IPS-18c (cell line): ENCODE measurements around the gene RAB27A.

Experiments used
- H3K4me3 ChIP-seq: 2 replicates; pipeline ENCODE4 v1.7.0; 2013; ENCODE audit warnings: low read depth, mild to moderate bottlenecking, low read length, moderate library complexity; ENCODE audit not compliant: insufficient read depth
- H3K9me3 ChIP-seq: one replicate; pipeline ENCODE4 v1.6.1; 2013; ENCODE audit warnings: mild to moderate bottlenecking, low read length, moderate library complexity; ENCODE audit not compliant: control insufficient read depth, insufficient read depth

The RAB27A gene

GRCh38 chr15:55204464-55204863 lies 85.1 kb downstream of the RAB27A start:
- H3K4me3 ChIP-seq = no peak overlapping the region
- no peaks in the 10 kb centered on the region for H3K9me3 ChIP-seq

- Histone ChIP-seq H3K9me3 (no peaks in the 10 kb centered on the region), H3K4me3 (no peak overlapping the region)
Observed at GRCh38 chr15:55202206-55202605, 87.4 kb downstream of the RAB27A start.

DNA sequence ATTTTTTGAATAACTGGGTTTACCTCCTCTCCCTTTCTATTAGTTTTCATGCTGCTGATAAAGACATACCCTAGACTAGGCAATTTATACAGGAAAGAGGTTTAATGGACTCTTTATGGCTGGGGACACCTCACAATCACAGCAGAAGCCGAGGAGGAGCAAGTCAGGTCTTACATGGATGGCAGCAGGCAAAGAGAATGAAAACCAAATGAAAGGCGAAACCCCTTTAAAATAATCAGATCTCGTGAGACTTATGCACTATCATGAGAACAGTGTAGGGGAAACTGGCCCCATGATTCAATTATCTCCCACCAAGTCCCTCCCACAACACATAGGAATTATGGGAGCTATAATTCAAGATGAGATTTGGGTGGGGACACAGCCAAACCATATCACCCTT lies 90.9 kb downstream of the RAB27A start:
- Histone ChIP-seq H3K9me3 (peaks cover 4% of the 10 kb centered on the region), H3K4me3 (no peak overlapping the region)

DNA sequence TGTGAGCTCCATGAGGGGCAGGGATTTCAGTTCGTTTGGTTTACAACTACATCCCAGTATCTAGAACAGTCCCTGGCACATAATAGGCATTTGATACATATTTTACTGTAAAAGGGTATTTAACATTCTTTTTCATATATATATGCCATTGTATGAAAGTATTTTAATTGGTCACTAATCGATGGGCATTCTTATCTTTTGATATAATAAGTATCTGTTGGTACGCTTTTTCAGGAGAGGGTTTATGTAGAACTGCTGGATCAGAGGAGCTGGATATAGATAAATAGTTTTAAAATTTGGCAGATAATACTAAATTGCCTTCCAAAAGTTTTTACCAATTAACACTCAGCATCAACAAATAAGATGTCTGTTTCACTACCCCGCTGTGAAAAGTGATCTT lies 91.9 kb downstream of the RAB27A start:
- H3K4me3 ChIP-seq = peak overlapping the region; percentile 64
- peaks cover 4% of the 10 kb centered on the region for H3K9me3 ChIP-seq

DNA sequence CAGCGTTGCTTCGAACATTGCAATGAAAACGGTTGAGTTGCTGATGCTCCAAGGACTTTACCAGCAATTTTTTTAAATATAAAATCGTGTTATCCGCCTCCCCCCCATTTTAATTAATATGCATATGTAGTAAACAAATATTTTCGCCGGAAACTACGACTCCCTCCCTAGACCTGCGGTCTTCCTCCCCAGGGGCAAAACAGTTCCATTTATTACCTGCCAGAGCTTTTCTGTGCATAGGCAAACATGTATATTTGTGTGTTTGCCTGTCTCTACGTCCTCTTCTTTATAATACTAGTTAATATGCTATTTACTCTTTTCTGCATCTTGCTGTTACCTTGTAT lies 92.3 kb downstream of the RAB27A start:
- Histone ChIP-seq H3K4me3 (peak overlapping the region; percentile 64), H3K9me3 (peaks cover 4% of the 10 kb centered on the region)

DNA sequence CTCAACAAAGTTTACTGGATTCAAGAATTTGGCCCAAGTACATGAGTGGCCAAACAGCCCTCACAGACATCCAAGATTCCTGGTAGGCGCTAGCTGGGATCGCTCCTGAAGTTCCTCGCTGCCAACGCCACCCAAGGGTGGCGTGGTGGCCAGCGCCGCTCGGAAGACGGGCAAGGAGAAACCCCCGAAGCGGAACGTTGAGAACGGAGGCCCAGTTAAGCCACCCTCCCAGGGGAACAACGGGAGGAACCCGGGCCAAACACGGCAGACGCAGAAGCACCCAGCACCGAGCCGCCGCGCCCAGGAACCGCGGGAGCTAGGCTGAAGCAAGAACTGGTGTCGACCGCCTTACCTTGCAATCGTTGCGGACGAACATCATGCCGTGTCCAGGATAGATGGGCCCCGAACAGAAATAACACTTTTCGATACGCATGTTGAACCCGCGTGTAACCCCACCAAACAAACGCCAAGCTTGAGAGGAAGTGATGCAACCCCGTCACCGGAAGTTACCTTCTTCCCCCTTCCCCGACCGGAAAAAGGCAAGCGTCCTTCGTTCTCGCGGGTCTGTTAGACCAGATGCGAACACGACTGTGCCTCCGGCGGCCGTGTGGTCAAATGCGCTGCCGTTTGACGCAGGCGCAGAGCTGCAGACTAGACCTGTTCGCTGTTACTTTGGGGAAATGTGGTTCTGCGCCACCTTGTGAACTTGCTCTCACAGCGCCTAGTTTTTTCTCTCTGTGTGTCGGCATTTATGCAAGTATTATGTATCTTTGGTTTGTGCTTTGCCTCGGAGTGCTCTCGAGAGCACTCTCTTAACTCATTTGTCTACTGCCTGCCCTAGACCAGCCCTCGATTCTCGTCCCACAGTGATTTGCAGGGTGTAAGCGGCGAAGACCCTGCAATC lies 92.9 kb downstream of the RAB27A start, which contains the start of gene RSL24D1:
RSL24D1 (minus strand) TSS at position 484 of the 904 bp plus-strand sequence; CDS start at position 433, 51 bp downstream.
- H3K4me3 ChIP-seq = peak within 1 kb of the TSS; percentile 99
- peaks cover 4% of the 10 kb centered on the region for H3K9me3 ChIP-seq

DNA sequence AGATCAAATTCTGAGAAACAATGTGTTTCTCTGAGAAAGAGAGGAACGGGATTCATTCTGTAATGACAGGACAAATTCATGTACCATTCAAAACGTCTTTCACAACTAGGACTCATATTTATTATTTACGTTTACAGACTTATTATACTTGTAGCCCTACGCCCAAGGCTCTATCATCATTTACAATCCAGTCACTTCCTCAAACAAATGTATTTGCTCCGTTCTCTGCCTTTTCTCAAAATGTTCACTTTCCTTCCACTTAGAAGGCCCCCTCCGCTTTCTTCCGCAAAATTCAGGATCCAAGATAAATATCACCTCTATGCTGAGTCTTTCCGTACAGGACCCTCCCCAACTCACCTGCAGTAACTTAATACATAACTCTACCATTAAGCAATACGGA lies 93.6 kb downstream of the RAB27A start:
- Histone ChIP-seq H3K4me3 (peak overlapping the region; percentile 99), H3K9me3 (peaks cover 4% of the 10 kb centered on the region)

DNA sequence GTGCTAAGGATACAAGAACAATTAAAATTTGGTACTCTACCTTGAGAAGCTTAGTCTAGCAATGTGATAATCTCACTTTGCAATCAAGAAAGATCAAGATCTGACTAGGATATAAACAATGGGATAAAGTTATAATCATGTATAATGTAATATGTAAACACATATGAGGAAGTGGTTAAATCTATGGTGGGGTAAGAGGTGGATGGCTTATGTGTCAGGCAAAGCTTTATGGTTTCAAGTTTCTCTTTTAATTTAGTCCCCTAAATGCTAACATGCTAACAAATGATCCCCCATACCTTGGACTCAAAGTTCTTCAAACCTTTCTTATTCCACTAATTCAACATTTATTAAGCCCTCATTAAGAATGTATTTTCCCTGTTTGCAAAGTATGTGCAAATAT lies 95.4 kb downstream of the RAB27A start:
- peaks cover 4% of the 10 kb centered on the region for H3K9me3 ChIP-seq
- H3K4me3 ChIP-seq = no peak overlapping the region

DNA sequence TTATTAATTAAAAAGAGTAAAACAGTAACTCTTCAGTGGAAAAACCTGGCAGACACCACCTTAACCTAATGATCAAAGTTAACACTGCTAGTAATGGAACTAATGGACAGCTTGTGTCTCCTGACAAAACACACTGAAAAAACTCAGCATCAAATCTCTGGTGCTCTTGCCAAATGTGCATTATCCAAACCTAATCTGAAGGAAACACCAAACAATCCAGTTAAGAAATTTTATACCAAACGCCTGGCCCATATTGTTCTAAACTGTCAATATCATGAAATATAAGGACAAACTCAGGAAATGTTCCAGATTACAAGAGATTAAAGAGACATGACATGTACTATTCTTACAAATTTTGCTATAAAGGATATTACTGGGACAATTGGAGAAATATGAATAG lies 103.3 kb downstream of the RAB27A start:
- Histone ChIP-seq H3K4me3 (no peak overlapping the region), H3K9me3 (no peaks in the 10 kb centered on the region)

- Histone ChIP-seq H3K4me3 (no peak overlapping the region), H3K9me3 (no peaks in the 10 kb centered on the region)
Observed at GRCh38 chr15:55183679-55184078, 105.9 kb downstream of the RAB27A start.

DNA sequence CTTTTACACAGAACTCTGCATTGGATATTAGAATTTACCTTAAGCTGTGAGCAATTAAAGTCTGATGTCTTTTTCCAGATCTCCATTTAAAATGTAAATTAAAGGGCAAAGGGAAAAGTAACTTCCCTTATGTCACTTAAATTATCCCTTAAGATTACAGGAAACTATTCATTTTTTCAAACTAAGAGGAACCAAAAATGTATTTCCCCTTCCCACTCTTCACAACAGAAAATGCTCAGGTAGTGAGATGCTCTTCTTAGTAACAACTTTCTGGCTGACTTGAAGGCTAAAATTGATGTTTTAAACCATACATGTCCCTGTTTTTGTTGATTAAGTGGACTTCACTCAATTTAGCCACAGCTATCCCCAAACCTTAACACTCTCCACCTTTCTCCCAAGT lies 110.5 kb downstream of the RAB27A start:
- H3K4me3 ChIP-seq = no peak overlapping the region

DNA sequence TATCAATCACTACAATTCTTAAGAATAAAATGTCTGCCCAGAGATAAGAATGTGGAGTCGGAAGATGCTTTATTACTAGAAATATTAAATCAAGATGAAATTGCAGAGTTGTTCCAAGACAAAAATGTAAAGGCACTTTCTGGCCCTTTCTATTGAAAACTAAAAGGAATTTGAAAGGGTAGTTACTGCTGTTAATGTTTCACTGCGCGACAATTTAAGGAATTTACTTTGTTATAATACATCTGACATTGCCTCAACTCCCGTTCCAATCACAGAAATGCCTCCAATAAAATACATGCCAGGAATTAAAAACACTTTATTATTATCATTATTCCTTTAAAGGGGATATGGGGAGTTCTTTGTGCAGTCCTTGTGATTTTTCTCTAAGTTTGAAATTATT lies 119.3 kb downstream of the RAB27A start:
- Histone ChIP-seq H3K9me3 (no peaks in the 10 kb centered on the region), H3K4me3 (no peak overlapping the region)

More for the DNA sequence above, 110.5 kb downstream of the RAB27A start:
- no peaks in the 10 kb centered on the region for H3K9me3 ChIP-seq

DNA sequence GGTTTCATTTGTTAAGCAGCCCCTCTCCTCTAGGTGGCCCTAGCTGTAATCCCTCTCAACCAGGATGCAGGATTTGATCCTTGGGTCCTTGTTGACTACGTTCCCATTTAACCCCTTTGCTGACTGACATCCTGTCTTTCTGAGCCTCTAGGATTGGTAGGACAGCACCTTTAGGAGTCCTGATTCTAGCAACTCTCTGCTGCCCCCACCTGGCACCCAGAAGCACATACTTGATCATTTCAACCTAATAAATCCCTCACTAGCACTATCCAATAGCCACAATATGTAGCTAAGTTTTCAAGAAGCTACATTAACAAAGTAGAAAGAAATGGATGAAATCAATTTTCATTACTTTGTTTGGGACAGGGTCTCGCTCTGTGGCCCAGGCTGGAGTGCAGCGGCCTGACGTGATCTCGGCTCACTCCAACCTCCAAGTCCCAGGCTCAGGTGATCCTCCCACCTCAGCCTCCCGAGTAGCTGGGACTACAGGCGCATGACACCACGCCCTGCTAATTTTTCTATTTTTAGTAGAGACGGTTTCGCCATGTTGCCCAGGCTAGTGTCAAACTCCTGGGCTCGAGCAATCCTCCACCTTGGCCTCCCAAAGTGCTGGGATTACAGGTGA lies 121.2 kb downstream of the RAB27A start:
- H3K4me3 ChIP-seq = no peak overlapping the region
- no peaks in the 10 kb centered on the region for H3K9me3 ChIP-seq

GRCh38 chr15:55164284-55164683 lies 125.3 kb downstream of the RAB27A start:
- H3K9me3 ChIP-seq = no peaks in the 10 kb centered on the region
- H3K4me3 ChIP-seq = no peak overlapping the region
